DMS 273 (cell line): ENCODE data around the gene SOS1.
"Not testable (repeated sequence)": the region's sequence is repeated elsewhere in the genome, so short reads cannot be mapped to it uniquely, and the experiment has no call there.

Experiments used
- DNase-seq: peaks from one replicate; lab custom pipeline; 2025; ENCODE audit not compliant: unreplicated experiment; lab: John Stamatoyannopoulos, UW

Gene SOS1

DNA sequence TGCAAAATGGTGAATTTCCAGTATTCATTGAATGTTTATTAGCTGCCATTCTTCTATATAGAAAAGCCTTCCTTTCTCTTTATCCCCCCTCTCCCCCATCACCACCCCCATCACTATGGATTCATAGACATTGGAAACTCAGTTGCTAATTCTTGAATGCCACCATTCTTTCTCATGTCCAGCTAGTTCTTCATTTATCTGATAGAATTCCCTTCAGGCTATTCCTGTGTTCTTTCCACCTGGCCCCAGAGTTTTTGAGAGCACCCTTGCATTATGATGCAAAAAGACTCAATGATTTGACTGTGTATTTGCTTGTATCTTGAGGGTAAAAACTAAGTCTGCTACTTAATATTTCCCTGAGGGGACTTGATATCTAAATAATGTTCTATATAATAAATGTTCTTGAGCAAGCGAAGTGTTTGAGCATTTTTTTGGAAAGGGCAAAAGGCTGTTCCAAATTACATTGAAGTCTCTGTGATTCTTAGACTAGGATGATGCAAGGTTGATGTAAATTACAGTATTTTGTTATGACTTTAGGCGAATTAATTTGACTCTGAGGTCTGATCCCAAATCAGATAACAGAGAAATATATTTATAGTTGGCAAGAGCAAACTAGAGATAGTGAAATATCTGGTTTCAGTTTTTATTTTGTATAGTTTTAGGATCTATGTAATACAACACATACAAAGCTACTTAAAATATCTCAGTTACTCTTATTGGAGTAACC lies 18.8 kb upstream of the SOS1 start:
- peak; percentile 38 for DNase-seq

DNA sequence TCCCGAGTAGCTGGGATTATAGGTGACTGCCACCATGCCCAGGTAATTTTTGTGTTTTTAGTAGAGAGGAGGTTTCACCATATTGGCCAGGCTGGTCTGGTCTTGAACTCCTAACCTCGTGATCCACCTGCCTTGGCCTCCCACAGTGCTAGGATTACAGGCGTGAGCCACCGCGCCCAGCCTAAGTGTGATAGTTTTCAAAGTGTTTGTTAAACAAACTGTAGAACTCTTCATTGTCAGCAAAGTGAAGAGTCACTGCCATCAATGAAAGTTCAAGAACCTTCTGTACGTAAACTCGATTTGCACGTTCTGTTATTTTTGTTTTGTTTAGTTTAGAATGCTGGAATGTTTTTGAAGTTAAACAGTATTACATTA lies 18.0 kb upstream of the SOS1 start:
- no peak for DNase-seq

DNA sequence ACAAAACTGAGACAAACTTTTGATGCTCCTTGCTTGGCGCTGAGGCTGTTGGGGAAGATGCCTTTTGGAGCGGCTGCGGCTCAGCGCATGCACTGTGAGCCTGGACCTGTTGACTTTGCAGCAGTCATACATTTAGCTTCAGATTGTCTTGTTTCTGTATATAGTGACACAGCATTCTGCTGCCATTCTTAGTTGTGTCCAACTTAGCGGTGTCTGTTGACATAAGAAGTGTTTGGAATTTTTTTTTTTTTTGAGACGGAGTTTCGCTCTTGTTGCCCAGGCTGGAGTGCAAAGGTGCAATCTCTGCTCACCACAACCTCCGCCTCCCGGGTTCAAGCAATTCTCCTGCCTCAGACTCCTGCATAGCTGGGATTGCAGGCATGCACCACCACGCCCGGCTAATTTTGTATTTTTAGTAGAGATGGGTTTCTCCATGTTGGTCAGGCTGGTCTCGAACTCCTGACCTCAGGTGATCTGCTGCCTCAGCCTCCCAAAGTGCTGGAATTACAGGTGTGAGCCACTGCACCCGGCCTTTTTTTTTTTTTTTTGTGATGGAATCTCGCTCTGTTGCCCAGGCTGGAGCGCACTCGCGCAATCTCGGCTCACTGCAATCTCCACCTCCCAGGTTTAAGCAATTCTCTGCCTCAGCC lies 17.5 kb upstream of the SOS1 start:
- DNase-seq = not testable (repeated sequence)

DNA sequence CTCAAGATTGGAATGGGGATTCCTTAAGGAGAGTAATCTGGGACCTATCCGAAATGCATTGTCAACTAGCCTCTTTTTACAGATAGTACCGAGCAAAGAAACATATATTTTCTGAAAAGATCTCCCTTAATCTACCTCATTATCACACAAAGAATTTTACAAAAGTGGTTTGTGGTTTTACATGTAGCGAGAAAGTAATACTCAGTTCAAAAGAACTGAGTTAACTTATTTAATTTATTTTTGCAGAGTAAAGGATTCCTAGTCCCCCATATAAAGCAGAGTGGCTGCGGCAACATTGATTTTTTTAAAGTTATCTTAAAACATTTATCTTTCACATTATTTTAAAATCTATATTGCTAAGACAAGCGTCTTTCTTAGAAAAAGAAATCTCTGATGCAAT lies 15.9 kb upstream of the SOS1 start:
- DNase-seq = no peak

DNA sequence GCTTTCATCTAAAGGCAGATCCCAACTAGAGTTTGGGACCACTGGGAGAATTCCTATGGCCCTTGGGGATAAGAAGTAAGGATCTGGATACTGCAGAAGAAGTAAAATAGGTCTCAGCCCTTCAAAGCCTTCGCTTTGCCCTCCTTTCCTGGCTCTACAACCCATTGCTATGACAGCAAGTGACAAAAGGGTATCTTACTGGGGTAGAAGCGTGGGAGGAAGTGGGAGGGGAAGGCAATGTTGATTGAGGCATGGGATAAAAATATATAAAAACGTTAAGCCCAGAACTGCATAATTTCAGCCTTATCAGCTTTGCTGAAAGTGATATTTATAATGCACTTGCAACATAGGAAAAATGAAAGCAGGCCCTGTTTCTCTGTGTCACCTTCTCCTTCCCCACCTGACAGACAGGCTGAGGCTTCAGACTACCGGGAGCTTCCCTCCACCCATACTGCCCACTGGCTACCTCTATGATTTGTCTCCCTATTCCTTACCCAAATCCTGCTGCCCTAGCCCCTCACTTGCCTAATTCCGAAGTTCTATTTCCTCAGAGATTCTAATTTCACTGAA lies 14.9 kb upstream of the SOS1 start:
- no peak for DNase-seq

DNA sequence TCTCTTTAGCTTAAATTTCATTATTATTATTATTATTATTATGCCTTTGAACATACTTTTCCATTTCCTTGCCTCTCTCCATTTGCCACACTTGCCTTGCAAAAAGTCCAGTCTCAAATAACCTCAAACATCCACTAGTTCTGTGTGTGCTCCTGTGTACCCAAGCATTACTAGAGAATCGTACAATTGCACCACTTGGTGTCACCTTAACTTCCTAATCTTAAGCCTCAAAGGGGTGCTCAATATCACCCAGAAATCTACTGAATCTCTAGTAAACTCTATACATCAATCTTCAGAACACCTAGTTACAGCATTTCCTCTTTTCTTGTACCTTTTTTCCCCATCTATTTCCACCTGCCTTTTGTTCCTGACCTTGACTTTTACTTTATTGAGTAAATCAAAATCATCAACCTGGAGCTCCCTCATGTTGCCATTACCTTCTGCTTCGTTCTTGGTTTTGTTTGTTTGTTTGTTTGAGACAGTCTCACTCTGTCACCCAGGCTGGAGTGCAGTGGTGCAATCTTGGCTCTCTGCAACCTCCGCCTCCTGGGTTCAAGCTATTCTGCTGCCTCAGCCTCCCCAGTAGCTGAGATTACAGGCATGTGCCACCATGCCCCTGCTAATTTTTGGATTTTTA lies 12.5 kb upstream of the SOS1 start:
- DNase-seq = no peak

DNA sequence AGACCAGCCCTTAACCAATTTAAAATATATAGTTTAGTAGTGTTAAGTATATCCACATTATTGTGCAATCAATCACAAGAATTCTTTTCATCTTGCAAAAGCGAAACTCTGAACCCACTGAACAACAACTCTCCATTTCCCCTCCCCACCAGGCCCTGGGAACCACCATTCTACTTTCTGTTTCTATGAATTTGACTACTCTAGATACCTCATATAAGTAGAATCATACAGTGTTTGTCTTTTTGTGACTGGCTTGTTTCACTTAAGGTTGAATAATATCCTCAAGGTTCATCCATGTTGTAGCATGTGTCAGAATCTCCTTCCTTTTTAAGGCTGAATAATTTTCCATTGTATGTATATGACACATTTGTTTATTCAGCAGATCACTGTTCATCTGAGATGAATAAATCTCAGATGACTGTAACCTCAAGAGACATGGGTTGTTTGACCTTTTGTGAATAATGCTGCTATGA lies 8.1 kb upstream of the SOS1 start:
- DNase-seq = no peak

DNA sequence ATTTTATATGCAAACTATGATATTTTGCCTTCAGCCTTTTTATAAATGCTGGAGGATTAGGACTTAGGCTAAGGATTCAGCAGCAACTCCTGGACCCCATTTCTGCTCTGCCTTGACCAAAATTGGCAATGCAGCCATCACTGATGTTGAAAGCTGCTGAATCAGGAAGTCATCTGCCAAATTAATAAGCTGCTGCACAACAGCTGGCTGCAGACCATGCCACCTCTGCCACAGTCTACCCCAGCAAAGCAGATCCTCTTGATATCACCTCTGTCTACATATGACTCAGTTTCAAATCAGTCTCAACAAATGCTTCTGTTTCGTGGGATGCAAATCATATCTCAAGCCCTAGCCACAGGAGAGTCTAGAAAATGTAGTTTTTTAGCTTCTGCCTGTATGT lies 7.1 kb upstream of the SOS1 start:
- DNase-seq = peak; percentile 47

DNA sequence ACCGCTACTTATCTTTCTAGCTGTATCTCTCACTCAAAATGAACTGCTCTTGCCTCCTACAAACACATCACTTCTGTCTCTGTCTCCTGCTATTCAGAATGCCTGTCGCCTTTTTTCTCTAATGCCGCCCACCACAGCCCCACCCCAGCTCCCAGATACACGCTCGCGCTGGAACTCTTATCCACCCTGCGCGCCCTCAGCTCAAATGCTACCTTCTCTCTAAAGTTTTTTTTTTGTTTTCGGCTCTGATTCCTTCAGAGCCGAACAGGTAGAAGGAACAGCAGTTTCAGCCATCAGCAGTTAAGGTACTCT lies 3.9 kb upstream of the SOS1 start:
- DNase-seq = peak; percentile 73

DNA sequence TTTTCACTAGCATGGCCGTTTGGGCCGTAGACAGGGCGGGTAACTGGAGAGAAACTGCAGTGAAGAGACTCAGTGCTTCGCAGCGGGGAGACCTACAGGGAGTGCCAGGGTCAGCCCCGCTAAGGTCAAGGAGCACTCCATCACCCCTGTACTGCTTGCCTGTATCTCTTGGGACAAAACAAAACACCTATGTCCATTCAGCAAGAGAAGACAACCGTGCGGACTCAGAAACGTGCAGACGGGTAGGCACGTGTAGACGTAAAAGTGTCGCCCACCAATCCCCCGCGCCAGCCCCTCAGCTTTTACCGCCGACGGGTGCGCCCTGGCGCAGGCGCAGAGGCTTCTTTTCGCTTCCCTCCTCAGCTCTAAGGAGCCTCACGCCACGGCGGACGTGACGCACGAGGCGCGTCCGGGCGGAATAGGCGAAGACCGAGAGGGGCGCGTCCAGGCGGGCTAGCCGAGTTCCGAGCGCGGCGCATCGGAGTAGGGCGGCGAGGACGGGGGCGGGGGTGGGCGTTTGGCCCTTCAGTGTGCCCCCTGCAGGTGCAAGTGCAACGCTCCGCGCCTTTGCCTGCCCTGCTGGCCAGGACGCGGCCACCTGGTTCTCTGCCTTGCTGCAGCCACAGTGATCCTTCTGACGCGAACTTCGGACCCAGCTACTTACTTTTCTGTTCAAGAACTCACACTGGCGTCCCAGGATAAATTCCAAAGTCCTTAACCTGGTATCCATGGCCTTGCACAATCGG lies 3.3 kb upstream of the SOS1 start:
- DNase-seq = peak; percentile 100

DNA sequence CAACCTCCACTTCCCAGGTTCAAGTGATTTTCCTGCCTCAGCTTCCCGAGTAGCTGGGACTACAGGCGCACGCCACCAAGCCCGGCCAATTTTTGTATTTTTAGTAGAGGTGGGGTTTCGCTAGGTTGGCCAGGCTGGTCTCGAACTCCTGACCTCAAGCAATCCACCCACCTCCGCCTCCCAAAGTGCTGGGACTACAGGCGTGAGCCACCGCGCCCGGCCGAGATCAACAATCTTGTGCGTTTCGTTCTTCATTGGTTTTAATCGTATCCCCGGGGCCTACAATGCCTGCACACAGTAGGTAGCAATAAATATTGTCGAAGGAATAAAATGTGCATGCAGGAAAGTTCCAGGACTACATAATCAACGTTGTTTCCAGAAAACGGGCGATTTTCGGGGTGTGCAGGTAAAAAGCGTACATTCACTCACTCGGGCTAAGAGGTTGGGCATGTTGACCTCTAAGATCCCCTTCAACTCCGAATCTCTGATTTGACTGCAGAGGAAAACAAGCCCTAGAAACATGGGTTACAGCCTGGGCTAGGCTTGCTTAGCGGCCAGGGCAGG lies 2.7 kb upstream of the SOS1 start:
- no peak for DNase-seq

DNA sequence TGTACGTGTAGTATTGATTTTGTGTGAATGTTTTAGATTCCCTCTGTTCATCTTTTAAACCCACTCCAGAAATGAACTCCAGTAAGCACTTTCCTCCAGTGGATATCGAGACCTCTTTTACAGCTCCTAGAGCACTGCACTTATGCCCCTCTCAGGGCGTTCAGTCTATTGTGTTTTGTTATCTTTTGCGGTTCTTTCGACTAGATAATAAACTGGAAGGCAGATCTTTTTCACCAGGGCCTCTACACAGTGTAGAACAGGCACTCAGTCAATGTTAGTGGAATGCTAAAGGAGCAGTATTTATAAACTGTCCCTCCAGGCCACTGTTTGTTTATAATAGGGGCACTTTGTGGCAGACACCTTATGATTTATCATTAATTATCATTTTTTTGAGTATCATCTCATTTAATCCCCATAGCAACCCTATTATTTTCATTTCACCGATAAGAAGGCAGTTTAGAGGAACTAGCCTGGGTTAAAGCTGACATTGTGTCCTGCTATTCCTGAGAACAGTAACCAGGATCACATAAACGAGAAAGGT lies 742 bp upstream of the SOS1 start:
- peak; percentile 38 for DNase-seq

DNA sequence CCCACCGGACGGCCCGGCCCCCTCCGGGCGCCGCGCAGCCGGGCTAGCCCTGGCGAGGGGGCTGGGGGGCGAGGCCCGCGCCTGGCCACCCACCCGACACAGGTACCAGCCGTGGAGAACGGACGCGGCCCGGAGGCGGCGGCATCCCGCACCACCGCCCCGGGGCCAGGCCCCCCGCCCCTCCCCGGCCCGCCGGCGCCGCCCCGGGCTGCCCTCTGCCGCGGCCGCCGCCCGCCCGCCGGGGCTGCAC lies 405 bp downstream of the SOS1 start:
- DNase-seq = no peak

DNA sequence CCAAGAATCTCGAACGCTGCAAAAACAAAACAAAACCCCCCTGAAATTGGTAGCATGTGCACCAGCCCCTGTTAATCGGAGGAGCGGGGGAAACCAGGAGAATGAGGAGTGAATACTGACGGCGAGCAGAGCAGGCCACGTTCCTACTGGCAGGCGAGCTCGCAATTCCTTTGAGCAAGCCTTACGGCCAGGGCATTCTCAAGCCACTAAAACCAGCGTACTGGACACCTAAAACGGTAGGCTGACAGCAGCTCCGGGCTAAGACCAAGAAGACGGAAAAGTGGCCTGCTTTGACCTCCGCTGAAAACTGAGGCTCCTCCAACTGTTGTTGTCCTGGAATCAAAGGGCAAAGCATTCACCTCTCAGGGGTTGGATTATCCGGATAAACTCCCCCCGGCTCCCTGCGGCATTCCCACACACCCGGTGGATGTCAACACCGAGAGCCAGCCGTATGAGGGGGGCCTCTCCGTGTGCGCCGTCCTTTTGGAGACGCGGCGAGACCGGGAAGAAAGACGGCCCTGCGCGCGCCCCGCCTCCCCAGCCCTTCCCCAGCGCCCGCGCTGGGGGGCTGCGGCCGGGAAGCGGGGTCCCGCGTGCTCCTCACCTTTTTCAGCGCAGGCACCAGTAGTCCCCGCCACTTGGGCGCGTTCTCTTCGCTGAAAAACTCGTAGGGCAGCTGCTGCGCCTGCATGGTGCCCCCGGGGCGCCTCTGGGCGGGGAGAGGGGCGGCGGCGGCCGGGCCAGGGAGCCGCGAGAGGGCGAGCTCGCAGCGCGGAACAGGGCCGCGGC lies 925 bp downstream of the SOS1 start:
- DNase-seq = peak; percentile 80

DNA sequence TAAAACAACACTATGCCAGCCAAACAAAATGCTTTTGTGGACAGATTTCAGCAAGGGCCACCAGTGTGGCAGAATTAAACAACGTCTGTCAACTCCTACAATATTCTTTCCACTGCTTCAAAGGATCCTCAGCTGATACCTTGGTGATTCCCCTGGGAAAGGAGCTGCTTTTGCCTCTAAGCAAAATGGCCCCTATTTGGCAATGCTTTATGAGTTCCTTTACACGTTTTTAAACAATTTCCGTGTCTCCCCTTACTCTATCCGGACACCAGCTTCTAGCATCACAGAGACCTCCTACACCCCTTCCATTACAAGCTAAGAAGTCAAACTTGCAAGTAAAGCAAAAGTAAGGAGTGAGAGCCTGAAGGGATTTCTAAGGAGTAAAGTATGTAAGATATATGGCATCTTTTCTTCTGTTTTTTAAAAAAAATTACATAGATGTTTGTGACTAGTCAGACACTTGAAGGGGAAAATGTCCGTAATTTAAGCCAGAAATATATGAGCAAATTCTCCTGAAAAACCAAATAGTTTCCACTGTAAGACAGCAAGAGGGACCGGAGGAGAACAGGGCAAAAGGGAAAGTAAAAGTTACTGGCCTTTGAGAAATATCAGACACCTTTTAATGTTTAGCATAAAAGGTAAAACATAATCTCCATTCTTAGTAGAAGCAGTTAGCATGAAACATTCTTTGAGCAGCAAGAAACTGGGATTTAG lies 1.9 kb downstream of the SOS1 start:
- peak; percentile 61 for DNase-seq

DNA sequence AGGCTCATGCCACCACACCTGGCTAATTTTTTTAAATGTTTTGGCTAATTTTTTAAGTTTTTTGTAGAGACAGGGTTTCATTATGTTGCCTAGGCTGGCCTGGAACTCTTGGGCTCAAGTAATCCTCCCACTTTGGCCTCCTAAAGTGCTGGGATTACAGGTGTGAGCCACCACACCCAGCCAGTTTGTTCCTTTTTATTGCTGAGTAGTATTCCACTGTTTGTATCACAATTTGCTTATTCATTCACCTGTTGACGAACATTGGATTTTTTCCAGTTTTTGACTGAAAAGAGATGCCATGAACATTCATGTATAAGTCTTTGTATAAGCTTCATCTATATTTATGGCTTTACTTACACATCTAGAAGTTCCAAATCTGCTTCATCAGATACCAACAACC lies 5.3 kb downstream of the SOS1 start:
- DNase-seq = no peak

DNA sequence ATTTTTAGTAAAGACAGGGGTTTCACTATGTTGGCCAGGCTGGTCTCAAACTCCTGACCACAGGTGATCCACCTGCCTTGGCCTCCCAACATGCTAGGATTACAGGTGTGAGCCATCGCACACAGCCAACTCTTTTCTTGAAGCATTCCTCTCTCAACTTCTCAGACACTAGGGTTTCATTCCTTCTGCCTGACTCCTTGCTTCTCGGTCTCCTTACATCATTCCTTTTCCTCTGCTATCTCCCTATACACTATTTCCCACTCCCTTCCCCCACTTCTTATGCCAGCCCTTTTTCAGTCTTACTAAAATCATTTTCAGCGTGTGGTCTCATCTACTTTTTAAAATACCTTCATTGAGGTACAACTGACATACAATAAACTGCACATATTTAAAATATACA lies 6.1 kb downstream of the SOS1 start:
- DNase-seq = no peak

DNA sequence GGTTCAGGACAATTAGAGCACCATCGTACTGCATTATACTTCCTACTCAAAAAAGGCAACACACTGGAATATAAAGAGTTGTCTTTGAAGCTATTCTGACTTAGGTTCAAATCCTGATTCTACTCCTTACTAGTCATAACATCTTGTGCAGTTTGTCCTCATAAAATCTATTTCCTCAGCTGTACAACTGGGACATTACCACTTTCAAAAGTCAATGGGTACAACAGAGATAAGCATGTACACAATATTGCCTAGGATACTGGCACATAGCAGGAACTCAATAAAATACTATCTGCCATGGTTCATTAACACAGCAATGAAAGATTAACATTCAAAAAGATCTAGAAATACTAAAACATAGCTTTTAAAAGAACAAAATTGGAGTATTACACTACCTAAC lies 11.3 kb downstream of the SOS1 start:
- no peak for DNase-seq

DNA sequence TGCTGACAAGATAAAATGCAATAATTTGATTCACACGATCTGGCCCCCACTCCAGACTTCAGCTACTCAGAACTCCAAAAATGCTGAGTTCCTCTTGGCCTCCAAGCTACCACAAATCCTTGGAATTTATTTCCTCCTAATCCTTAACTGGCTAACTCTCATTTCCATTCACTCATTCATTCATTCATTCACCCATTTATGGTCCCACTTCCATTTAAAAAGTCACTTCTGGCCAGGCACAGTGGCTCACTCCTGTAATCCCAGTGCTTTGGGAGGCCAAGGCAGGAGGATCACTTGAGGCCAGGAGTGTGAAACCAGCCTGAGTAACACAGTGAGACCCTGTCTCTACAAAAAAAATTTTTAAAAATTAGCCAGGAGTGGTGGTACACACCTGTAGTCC lies 12.5 kb downstream of the SOS1 start:
- DNase-seq = no peak
